GM10266 (cell line): ENCODE results near the gene AKAP10.
A peak's percentile ranks its signal among the peaks of the same experiment; 100 is the strongest.

Source experiments
- DNase-seq: peaks from one replicate; pipeline ENCODE4 v3.0.0; 2012; ENCODE audit errors: extremely low spot score
- TF ChIP-seq, protein P1 (sequence below): IDR thresholded peaks from 2 replicates; pipeline ENCODE4 v1.5.1; 2012; ENCODE audit warnings: mild to moderate bottlenecking, low read depth; ENCODE audit not compliant: control insufficient read depth, insufficient read depth; ENCODE audit errors: missing control alignments

AKAP10 gene

DNA sequence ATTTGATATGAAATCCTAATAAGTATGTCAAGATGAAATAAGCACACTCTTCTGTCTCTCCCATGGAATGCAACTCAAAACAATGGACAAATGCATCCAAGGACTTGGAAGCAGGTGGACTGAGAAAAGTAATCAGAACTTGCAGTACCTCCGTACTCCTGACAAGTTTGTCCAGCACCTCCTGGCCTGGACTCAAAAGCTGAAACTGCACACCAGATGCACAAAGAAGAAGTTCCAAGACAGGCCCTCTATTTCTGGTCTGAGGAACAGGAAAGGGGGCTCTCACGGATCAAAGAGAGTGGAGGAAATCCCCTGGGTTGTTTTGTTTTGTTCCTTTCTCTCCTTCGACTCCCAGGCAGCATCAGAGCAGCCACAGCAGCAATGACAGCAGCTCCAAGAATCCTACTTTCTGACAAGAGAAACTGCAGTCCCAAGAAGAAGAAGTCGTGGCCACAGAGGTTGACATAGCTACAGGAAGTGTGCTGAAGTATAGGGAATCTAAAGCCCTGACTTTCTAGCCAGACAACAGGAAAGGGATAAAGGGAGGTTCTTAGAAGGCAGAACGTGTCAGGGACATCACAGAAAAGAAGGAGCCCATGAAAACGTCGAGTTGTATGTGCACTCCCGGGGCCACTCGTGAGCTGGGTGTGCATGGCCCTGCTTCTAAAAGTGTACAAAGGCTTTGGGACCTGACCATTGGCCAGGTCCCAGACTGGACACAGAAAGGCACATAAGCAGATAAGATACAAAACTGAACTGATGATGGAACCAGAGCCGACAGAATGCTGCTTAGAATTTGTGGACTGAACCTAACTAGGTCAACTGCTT, 29.3 kb downstream of the AKAP10 start:
- TF ChIP-seq, protein P1, sequence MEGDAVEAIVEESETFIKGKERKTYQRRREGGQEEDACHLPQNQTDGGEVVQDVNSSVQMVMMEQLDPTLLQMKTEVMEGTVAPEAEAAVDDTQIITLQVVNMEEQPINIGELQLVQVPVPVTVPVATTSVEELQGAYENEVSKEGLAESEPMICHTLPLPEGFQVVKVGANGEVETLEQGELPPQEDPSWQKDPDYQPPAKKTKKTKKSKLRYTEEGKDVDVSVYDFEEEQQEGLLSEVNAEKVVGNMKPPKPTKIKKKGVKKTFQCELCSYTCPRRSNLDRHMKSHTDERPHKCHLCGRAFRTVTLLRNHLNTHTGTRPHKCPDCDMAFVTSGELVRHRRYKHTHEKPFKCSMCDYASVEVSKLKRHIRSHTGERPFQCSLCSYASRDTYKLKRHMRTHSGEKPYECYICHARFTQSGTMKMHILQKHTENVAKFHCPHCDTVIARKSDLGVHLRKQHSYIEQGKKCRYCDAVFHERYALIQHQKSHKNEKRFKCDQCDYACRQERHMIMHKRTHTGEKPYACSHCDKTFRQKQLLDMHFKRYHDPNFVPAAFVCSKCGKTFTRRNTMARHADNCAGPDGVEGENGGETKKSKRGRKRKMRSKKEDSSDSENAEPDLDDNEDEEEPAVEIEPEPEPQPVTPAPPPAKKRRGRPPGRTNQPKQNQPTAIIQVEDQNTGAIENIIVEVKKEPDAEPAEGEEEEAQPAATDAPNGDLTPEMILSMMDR: no peak
- DNase-seq: peak; percentile 28

DNA sequence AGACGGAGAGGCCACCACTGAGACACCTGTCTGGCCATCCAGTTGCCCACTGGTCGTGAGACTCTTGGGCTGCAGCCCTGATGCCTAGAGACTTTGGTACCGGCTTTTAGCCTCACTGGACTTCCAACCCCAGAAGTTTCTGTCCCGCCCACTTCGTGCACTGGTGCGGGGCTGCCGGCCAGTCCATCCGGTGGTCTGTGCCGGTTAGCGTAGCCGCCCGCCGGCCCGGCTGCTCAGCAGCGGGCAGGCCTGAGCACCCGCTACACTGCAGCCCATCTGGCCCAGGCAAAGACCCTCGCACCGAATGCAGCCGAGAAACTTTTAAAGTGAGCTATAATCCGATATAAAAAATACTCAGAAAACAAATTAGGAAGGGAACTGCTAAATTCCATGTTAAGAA, 30.7 kb downstream of the AKAP10 start:
- no peak for DNase-seq
- TF ChIP-seq, protein P1: no peak

DNA sequence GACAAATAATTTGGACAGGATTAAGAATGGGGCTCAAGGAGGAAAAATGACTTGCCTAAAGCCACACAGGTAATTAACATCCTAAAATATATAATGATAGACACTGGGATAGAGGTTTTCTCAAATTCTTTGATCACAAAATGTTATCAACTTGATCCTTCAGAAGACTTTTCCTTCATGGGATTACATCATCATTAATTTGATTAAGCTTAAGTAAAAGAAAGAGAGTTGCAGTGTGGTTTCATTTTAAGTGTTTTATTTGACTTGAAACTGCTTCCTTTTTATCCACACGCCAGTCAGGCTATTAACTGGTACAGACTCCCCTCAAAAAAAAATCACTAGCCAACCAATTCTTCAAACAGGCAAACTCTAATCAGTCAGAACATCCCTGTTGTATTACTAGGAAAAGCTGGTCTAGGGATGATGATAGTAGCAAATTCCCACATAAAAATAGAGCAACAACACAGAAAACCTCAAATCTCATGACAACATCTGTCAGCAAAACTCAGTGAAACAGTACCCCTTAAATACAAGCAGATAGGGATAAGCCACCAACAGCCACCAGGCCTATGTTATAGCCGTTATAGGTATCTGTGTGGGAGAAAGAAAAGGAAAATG, 32.5 kb downstream of the AKAP10 start:
- DNase-seq: no peak
- TF ChIP-seq, protein P1: no peak

DNA sequence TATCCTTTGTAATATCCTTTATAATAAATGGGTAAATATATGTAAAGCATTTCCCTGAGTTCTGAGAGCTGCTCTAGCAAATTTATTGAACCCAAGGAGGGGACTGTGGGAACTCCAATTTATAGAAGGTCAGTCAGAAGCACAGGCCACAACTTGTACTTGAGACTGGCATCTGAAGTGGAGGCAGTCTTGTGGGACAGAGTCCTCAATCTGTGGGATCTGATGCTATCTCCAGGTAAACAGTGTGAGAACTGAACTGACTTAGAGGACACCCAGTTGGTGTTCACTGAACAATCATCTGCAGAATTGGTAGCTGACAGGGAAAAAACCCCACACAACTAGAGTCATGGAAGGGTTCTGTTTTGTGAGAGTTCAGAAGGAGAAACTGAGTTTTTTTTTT, 34.0 kb downstream of the AKAP10 start:
- DNase-seq: no peak
- TF ChIP-seq, protein P1: no peak

DNA sequence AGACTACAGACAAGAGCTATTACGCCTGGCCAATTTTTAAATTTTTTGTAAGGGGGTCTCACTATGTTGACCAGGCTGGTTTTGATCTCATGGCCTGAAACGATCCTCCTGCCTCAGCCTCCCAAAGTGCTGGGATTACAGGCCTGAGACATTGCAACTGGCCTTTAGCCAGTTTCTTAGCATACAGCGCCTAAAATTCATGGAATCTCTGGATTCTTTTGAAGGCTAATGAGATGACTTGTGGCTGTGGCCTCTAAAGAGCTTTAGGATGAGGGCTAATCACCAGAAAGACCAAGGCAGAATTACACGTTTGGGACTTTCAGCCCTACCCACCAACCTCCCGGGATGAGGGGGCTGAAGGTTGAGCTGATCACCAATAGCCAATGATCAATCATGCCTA, 34.6 kb downstream of the AKAP10 start:
- DNase-seq: no peak
- TF ChIP-seq, protein P1: no peak

DNA sequence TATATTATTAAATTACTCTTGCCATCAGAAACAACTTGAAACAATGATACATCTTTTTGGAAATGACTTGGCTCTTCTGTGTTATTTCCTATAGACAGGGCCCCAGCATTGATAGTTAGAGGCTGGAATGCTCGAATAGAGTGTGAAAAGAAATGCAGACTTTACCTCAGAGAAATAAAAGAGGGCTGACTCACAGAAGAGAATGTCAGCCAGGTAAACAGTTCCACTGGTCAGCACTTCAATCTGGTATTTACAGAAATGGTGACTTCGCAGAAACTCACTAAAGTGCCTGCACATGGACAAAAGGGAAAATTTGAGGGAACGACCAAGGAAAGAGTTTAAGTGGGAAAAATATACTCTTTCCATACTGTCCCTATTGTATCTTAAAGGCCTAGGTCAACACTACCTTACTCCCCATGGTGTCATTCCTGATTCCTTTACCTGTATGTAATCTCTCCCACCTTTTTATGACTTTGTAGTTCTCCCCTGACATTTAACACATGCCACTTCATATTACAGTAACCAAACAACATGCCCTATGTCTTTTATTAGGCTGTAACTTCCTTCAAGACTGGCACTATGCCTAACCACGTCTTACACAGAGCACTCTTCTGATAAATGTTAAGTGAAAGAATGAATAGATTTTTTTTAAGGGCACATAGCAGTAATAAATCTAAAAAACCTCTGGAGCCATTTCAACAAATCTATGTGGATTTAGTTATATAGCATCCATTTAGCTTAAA, 36.7 kb downstream of the AKAP10 start:
- TF ChIP-seq, protein P1: no peak
- DNase-seq: no peak

DNA sequence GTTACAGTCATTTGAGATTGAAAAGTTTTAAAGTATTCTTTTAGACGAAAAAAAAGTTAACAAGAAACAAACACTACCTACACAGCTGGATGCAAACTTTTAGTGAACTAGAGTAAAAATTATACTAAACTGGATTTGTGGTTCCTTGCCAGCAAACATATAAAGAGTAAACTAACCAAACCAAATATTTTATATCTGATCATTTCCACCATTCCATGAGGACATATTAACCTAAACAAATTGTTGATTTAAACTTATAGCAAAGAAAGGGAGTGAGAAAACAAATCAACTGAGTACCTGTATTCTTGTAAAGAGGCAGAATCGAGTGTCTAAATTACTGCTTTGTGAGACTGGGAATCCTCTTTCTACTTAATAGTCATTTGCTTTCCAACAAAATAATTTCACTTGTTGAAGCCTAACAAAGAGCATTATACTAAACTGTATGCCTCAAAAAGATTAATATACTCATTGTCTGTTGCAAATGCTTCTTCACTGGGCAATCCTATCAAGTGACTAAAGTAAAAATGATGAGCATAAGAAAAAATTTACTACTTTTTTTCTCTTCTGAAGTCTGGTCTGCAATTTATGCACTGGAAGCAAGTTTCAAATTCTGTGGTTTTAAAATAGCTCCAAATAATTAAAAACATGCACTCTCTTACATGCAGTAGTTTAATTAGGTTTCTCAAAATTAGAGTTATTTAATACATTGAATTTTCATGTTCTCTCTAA, 37.5 kb downstream of the AKAP10 start:
- TF ChIP-seq, protein P1: no peak
- DNase-seq: no peak
